HepG2 (cell line): ENCODE results near the gene L3MBTL1. TPM values are rescaled to one million over a fixed set of nuclear protein-coding genes. Genes with fewer than 3 reads are reported as not detected.
"Not testable (repeated sequence)": the region's sequence is repeated elsewhere in the genome, so short reads cannot be mapped to it uniquely, and the experiment has no call there.

ENCODE experiments used
- ATAC-seq: fragments of 200-7000 bp; cut with Tn5 transposase; 3 replicates; pipeline ENCODE4 v1.9.1; 2020; ENCODE audit warnings: mild to moderate bottlenecking, moderate library complexity
- BruUV-seq: library from RNA; stranded (reverse); fragments of 400-500 nt; replicated peaks from 2 replicates; lab custom pipeline; 2021; lab: Mats Ljungman, UMichigan
- CTCF ChIA-PET: fragments of 300-600 bp; formaldehyde crosslinking; extraction: SDS; loops from one replicate; lab custom pipeline; 2021; ENCODE audit warnings: low total read pairs, inconsistent platforms, low intra/inter-chr PET ratio; lab: Yijun Ruan, JAX
- POLR2A ChIA-PET: fragments of 350-600 bp; sonication (Branson Sonifier 250); formaldehyde crosslinking; loops from one replicate; lab custom pipeline; 2020; ENCODE audit warnings: antibody characterized with exemption, inconsistent platforms; lab: Yijun Ruan, JAX
- DNase-seq: peaks from one replicate; pipeline ENCODE4 v3.0.0-alpha.2; 2015; ENCODE audit warnings: low spot score
- FAIRE-seq: peaks from 3 replicates; lab custom pipeline; 2011; peaks lifted over from hg19 to GRCh38; lab: Jason Lieb, UNC
- H2AFZ ChIP-seq: one replicate; pipeline ENCODE4 v1.6.1; 2011; ENCODE audit warnings: low read length, inconsistent platforms
- H3K27ac ChIP-seq: fragments of 300-600 bp; 3 replicates; pipeline ENCODE4 v1.8.0; 2011; ENCODE audit warnings: mixed run types, mild to moderate bottlenecking, mixed read lengths, low read length, inconsistent platforms; ENCODE audit not compliant: insufficient read depth; ENCODE audit errors: extremely low read length
- H3K27me3 ChIP-seq, 2 experiments: fragments of 200-600 bp in 1 of 2; 2 replicates in 1 of 2; 3 replicates in 1 of 2; pipeline versions ENCODE4 v1.6.0 to v1.8.0; 2011; ENCODE audit warnings: low read length in 2 of 2, mild to moderate bottlenecking in 2 of 2, moderate library complexity in 2 of 2, inconsistent platforms in 1 of 2; ENCODE audit not compliant: insufficient read depth in 2 of 2, control insufficient read depth in 1 of 2
- H3K36me3 ChIP-seq, 2 experiments: fragments of 200-600 bp in 1 of 2; replicated peaks in 1 of 2; 2 replicates in 1 of 2; 3 replicates in 1 of 2; pipeline versions ENCODE4 v1.5.1 to v1.8.0; 2011; ENCODE audit warnings: low read length in 2 of 2, inconsistent platforms in 1 of 2; ENCODE audit not compliant: insufficient read depth in 2 of 2, control insufficient read depth in 1 of 2
- H3K4me1 ChIP-seq: 2 replicates; pipeline ENCODE4 v1.5.1; 2012; ENCODE audit warnings: low read length, inconsistent platforms; ENCODE audit not compliant: insufficient read depth
- H3K4me2 ChIP-seq: 2 replicates; pipeline ENCODE4 v1.6.0; 2011; ENCODE audit warnings: low read depth, low read length, inconsistent platforms
- H3K4me3 ChIP-seq, 3 experiments: fragments of 200-600 bp in 1 of 3; sonication (generic), shearing (Covaris generic) in 1 of 3; replicated peaks in 1 of 3; 2 replicates each; pipeline ENCODE4 v1.5.1; 2011 to 2016; ENCODE audit warnings: low read length in 3 of 3, inconsistent platforms in 2 of 3, low read depth in 2 of 3, mild to moderate bottlenecking in 2 of 3, control low read depth in 1 of 3, mixed read lengths in 1 of 3; ENCODE audit not compliant: insufficient read depth in 1 of 3
- H3K79me2 ChIP-seq: one replicate; pipeline ENCODE4 v1.6.1; 2011; ENCODE audit warnings: low read length, inconsistent platforms; ENCODE audit not compliant: insufficient read depth
- H3K9ac ChIP-seq: 2 replicates; pipeline ENCODE4 v1.6.0; 2011; ENCODE audit warnings: mild to moderate bottlenecking, low read depth, low read length, inconsistent platforms; ENCODE audit not compliant: insufficient read depth
- H3K9me3 ChIP-seq: 2 replicates; pipeline ENCODE4 v1.5.1; 2012; ENCODE audit warnings: mild to moderate bottlenecking, low read length
- H4K20me1 ChIP-seq: 2 replicates; pipeline ENCODE4 v1.6.0; 2011; ENCODE audit warnings: inconsistent platforms, mild to moderate bottlenecking, low read length, moderate library complexity; ENCODE audit not compliant: insufficient read depth
- KDM2A ChIP-seq: sonication (generic); formaldehyde crosslinking; IDR thresholded peaks from 2 replicates; pipeline ENCODE4 v1.4.0; 2020; ENCODE audit warnings: low read depth, missing genetic modification reagents, borderline replicate concordance
- RFX1 ChIP-seq: fragments of 450-650 bp; IDR thresholded peaks from 2 replicates; pipeline ENCODE4 v1.6.1; 2017
- RFX3 ChIP-seq: IDR thresholded peaks from 2 replicates; pipeline ENCODE4 v1.6.1; 2016; ENCODE audit warnings: missing biosample characterization, missing genetic modification reagents
- WGBS: methylation state at CpG from one replicate; pipeline ENCODE4 v1.1.6; 2017; ENCODE audit warnings: low lambda C conversion rate; 5-methylcytosine and 5-hydroxymethylcytosine counted together
- in situ Hi-C: cut with HindIII; loops from 2 replicates; pipeline ENCODE4 v1.10.0; 2017; ENCODE audit warnings: low pct_unique_long_range_greater_than_20kb; ENCODE audit not compliant: extremely low pct_ligation_motif_present
- intact Hi-C: fragments of 100-400 bp; cut with micrococcal nuclease; formaldehyde crosslinking; loops from one replicate; pipeline ENCODE4 v1.10.0; 2022; ENCODE audit not compliant: unreplicated experiment
- polyA plus RNA-seq, 8 experiments: library from polyadenylated mRNA; depleted of rRNA in 3 of 8; stranded (reverse) in 7 of 8; unstranded in 1 of 8; fragments of >200 nt; fragmentation: Illumina TruSeq in 4 of 8; extraction: Trizol in 4 of 8; gene quantifications; 2 replicates each; pipeline versions ENCODE4 v1.2.1 to v1.2.3, GENCODE V29; 2011 to 2016; ENCODE audit warnings: low read depth in 4 of 8, missing spikeins in 1 of 8, mixed read lengths in 1 of 8; ENCODE audit not compliant: insufficient read depth in 1 of 8
- total RNA-seq, 5 experiments: library from RNA; depleted of rRNA; stranded (reverse); fragments of >200 nt; fragmentation: Illumina TruSeq; extraction: Trizol; gene quantifications; 2 replicates each; pipeline ENCODE4 v1.2.3, GENCODE V29; 2016; ENCODE audit warnings: low read depth in 1 of 5

The L3MBTL1 gene
- total and polyA plus RNA-seq, 2 of the 13 experiments (the other 11 are each of a cell fraction or from before 2014, with no cell fraction given): 9.0 to 17.8 TPM

- H3K9ac ChIP-seq, H3K4me2 ChIP-seq, H3K27ac ChIP-seq, CTCF ChIA-PET, FAIRE-seq, intact Hi-C loops, POLR2A ChIA-PET, H3K36me3 ChIP-seq, H3K4me3 ChIP-seq, H3K79me2 ChIP-seq, DNase-seq, BruUV-seq, in situ Hi-C loops, H2AFZ ChIP-seq, H3K9me3 ChIP-seq, H4K20me1 ChIP-seq, ATAC-seq: not testable (repeated sequence)
- WGBS: 46% methylated on average over 8 of the region's 8 CpGs
- Histone ChIP-seq H3K4me1 (peaks cover 14% of the 10 kb centered on the region), H3K27me3 (peaks cover 2 to 26% of the 10 kb centered on the region in 2 experiments; a peak in 3 of 5 replicates)
Observed at GRCh38 chr20:43502021-43502420, 5.5 kb upstream of the L3MBTL1 start.

- Histone ChIP-seq H3K27me3 (peaks cover 2 to 29% of the 10 kb centered on the region in 2 experiments; a peak in 3 of 5 replicates), H3K4me3 (no peak overlapping the region), H3K9me3 (no peaks in the 10 kb centered on the region), H2AFZ (no peak overlapping the region), H3K9ac (no peak overlapping the region), H3K4me1 (peaks cover 28% of the 10 kb centered on the region), H3K36me3 (no peaks in the 10 kb centered on the region), H4K20me1 (no peaks in the 10 kb centered on the region), H3K27ac (no peak overlapping the region)
- 77% methylated on average over 7 of the region's 7 CpGs for WGBS
- CTCF ChIA-PET: no interaction called here
- FAIRE-seq: no peak
- POLR2A ChIA-PET: interaction anchor here (1.5 to 1.7 kb wide), 3 partner anchors 8 to 49 kb away, joined by 4 to 33 read pairs (median 4); partner anchors contain the start of gene SRSF6
- TF ChIP-seq RFX1: peak; percentile 52
- peak; percentile 32; the same call in 1 of the 2 replicates for TF ChIP-seq RFX3 (CRISPR knock-in tag)
- TF ChIP-seq KDM2A (CRISPR knock-in tag): no peak
- TF ChIP-seq, all 625 proteins: peak for 2
- ATAC-seq: no peak
- intact Hi-C loops: loop anchor here (5.0 kb wide), 1 partner anchor 49 kb away; the partner anchor contains the start of gene SRSF6
- Histone ChIP-seq H3K4me2 (no peak overlapping the region), H3K79me2 (no peaks in the 10 kb centered on the region)
- DNase-seq: no peak
- in situ Hi-C loops: no loop called here
- BruUV-seq: no TSS peak
Observed at GRCh38 chr20:43506238-43506637, 1.3 kb upstream of the L3MBTL1 start.
